K562 (cell line): ENCODE measurements around the gene TCEANC2. TPM values are rescaled to one million over a fixed set of nuclear protein-coding genes. Genes with fewer than 3 reads are reported as not detected.

ENCODE experiments used
- ARID4B ChIP-seq: sonication (generic); formaldehyde crosslinking; IDR thresholded peaks from 2 replicates; pipeline ENCODE4 v1.8.0; 2022; ENCODE audit warnings: mild to moderate bottlenecking, missing genetic modification reagents
- ASH1L ChIP-seq: fragments of 450-650 bp; IDR thresholded peaks from 2 replicates; pipeline ENCODE4 v1.6.1; 2018; ENCODE audit warnings: borderline replicate concordance, mild to moderate bottlenecking, low read depth; ENCODE audit not compliant: partially characterized antibody
- CBFA2T2 ChIP-seq: fragments of 450-650 bp; conservative IDR thresholded peaks from 2 replicates; pipeline ENCODE4 v1.6.1; 2017; ENCODE audit warnings: mild to moderate bottlenecking
- EP400 ChIP-seq: fragments of 450-650 bp; IDR thresholded peaks from 2 replicates; pipeline ENCODE4 v1.6.1; 2017; ENCODE audit warnings: antibody characterized with exemption, mild to moderate bottlenecking, moderate library complexity
- HMGXB4 ChIP-seq: sonication (generic); formaldehyde crosslinking; IDR thresholded peaks from 2 replicates; pipeline ENCODE4 v1.8.1; 2023; ENCODE audit warnings: mild to moderate bottlenecking, missing genetic modification reagents
- NR2C1 ChIP-seq, 2 experiments: fragments of 450-650 bp; IDR thresholded peaks; 2 replicates each; pipeline ENCODE4 v1.6.1; 2017; ENCODE audit warnings: mild to moderate bottlenecking in 2 of 2, antibody characterized with exemption in 1 of 2, inconsistent platforms in 1 of 2, missing compliant biosample characterization in 1 of 2, missing genetic modification characterization in 1 of 2
- TSC22D4 ChIP-seq: fragments of 450-650 bp; IDR thresholded peaks from 2 replicates; pipeline ENCODE4 v1.6.1; 2016; ENCODE audit warnings: missing genetic modification characterization, missing biosample characterization, control low read depth
- U2AF1 ChIP-seq: fragments of 200-400 bp; formaldehyde crosslinking; optimal IDR thresholded peaks from 2 replicates; pipeline ENCODE3; 2017; ENCODE audit warnings: mild to moderate bottlenecking, low read depth, low read length, moderate library complexity
- polyA plus RNA-seq, 8 experiments: library from polyadenylated mRNA; depleted of rRNA in 4 of 8; stranded (reverse) in 5 of 8; unstranded in 3 of 8; fragments of >200 nt; fragmentation: Nextera tagmentation in 2 of 8; fragmentation: Illumina TruSeq in 1 of 8; extraction: Ambion mirVana in 2 of 8; extraction: Trizol in 1 of 8; gene quantifications; 2 replicates each; pipeline versions ENCODE4 v1.2.1 to v1.2.3, GENCODE V29; 2011 to 2014; ENCODE audit warnings: inconsistent platforms in 1 of 8, missing spikeins in 1 of 8
- total RNA-seq, 7 experiments: library from RNA; depleted of rRNA in 6 of 7; stranded (reverse); fragments of >200 nt in 6 of 7; fragmentation: Illumina TruSeq in 2 of 7; extraction: Trizol in 2 of 7; gene quantifications; 2 replicates each; pipeline versions ENCODE4 v1.2.1 to v1.2.3, GENCODE V29; 2011 to 2021; ENCODE audit warnings: low replicate concordance in 1 of 7

The TCEANC2 gene
- total and polyA plus RNA-seq, 9 of the 15 experiments (the other 6 are each of a cell fraction or from before 2014, with no cell fraction given), result 3.3 to 10.2 (median 7.0) TPM

- TF ChIP-seq ASH1L (no peak), TSC22D4 (no peak), U2AF1 (no peak), CBFA2T2 (no peak), EP400 (no peak), HMGXB4 (CRISPR knock-in tag) (no peak), ARID4B (CRISPR knock-in tag) (no peak), NR2C1 (IDR thresholded peaks at IDR 0.05) (no peak), NR2C1 (tag; IDR thresholded peaks at IDR 0.05) (no peak)
Observed at GRCh38 chr1:54112705-54113368, 59.4 kb downstream of the TCEANC2 start (continued).
